IPS-NIHi11 (cell line): ENCODE data around the gene RPL11.
"Not testable (repeated sequence)": the region's sequence is repeated elsewhere in the genome, so short reads cannot be mapped to it uniquely, and the experiment has no call there.

Experiments
- DNase-seq: peaks from one replicate; pipeline ENCODE4 v3.0.0; 2012; ENCODE audit warnings: mixed read lengths, low spot score

RPL11 gene

DNA sequence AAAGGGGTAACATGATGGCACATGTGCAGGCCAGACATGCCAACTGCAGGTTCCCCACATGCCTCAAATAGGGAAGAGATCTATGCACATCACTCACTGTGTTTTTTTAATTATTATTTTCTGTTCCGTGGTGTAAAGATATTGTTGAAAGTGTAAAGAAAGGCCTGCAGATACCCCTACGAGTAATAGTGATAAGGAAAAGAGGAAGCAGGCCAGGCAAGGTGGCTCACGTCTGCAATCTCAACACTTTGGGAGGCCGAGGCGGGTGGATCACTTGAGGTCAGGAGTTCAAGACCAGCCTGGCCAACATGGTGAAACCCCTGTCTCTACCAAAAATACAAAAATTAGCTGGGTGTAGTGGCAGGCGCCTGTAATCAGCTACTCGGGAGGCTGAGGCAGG, 6.4 kb upstream of the RPL11 start:
- DNase-seq: not testable (repeated sequence)

DNA sequence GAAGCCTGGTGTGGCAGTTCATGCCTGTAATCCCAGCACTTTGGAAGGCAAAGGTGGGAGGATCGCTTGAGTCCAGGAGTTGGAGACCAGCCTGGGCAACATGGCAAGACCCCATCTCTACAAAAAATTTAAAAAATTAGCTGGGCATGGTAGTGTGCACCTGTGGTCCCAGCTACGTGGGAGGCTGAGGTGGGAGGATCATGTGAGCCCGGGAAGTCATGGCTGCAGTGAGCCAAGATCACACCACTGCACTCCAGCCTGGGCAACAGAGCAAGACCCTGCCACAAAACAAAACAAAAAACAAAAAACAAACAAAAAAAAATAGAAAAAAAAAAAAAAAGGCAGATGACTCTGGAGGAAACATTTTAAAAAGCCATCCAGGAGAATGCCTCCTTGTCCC, 3.9 kb upstream of the RPL11 start:
- DNase-seq: not testable (repeated sequence)

DNA sequence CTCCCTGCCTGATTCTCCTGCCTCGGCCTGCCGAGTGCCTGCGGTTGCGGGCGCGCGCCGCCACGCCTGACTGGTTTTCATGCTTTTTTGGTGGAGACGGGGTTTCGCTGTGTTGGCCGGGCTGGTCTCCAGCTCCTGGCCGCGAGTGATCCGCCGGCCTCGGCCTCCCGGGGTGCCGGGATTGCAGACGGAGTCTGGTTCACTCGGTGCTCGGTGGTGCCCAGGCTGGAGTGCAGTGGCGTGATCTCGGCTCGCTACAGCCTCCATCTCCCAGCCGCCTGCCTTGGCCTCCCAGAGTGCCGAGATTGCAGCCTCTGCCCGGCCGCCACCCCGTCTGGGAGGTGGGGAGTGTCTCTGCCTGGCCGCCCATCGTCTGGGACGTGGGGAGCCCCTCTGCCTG, 3.3 kb upstream of the RPL11 start:
- DNase-seq: not testable (repeated sequence)

DNA sequence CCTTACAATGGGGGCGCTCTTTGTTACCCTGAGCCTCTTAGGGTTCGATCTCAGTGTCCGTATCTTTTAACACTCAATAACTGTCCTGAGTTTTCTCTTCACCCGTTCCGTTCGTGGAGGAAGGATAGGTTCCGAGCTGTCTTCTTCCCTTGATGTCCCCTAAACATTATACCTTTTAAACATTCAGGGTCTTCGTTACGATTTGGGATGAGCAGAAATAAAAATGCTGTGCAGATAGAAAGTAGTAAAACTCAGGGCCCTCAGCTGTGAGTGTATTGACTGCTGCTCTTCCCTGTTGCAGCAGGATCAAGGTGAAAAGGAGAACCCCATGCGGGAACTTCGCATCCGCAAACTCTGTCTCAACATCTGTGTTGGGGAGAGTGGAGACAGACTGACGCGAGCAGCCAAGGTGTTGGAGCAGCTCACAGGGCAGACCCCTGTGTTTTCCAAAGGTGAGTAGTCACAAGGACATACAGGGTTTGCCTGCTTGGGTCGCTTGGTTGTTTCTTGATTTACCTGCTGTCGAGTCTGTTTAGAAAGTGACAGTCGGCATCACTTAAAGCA, 784 bp downstream of the RPL11 start:
- DNase-seq: no peak

DNA sequence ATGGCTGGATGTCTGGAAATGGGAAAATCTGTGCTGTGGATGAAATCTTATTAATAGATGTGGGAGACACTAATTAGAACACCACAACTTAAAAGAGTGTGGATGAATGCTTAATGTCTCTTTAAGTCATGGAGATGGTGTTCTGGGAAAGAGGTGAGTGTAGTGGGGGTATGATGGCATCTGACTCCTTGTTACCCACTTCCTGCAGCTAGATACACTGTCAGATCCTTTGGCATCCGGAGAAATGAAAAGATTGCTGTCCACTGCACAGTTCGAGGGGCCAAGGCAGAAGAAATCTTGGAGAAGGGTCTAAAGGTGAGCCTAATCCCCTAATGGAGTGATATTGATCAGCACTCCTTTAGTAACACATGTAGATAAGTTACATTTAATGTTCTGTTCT, 2.0 kb downstream of the RPL11 start:
- no peak for DNase-seq

DNA sequence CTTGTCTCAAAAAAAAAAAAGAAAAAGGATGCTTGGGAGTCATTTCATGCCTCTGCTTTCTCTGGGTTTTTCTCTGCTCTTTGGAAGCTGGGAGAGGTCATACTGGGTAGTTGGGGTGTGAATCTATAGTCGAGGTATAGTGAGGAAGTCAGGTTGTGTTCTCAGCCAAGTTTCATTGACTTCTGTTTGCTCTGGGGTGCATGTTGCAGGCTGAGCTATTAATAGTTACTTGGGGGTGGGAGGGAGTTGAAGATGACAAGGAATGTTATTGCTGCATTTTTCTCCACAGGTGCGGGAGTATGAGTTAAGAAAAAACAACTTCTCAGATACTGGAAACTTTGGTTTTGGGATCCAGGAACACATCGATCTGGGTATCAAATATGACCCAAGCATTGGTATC, 2.8 kb downstream of the RPL11 start:
- no peak for DNase-seq

DNA sequence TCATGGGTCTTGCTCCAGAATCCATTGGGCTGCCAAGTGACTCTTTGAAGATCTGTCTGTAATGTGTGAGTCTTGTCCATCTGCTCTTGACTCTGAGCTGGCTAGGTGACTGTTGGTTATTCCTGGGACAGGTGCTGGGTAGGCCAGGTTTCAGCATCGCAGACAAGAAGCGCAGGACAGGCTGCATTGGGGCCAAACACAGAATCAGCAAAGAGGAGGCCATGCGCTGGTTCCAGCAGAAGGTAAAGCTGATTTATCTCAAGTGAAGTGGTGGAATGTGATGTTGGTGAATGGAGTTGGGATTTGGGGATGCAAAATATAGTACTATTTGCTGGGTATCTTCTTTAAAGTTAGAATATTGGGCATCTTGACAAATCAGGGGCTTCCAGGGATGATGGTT, 4.1 kb downstream of the RPL11 start:
- DNase-seq: no peak

DNA sequence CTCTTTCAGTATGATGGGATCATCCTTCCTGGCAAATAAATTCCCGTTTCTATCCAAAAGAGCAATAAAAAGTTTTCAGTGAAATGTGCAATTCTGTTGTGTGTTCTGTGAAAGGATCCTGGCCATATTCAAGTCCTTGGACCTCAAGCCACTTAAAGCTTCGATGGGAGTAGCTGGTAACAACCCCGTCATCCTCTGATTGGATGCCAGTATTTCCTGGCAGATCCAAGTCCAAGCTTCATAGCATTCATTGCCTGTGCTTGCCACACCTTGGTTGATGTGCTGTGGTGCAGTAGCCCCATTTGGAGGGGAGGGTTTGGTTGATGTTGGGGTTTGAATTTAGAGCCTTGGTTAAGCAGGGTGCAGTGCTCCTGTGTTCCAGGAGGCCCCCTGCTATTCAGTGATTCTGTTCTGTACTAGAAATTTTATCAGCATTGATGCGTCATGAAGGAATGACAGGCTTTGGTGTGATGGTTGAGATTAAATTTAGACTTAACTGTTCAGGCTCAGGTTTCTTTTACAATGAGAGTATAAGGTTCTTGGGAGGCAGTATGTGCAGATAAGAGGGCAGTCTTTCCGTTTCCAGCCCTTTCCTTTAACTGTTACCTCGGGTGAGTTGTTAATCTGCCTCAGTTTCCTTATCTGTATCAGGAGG, 4.9 kb downstream of the RPL11 start:
- no peak for DNase-seq

DNA sequence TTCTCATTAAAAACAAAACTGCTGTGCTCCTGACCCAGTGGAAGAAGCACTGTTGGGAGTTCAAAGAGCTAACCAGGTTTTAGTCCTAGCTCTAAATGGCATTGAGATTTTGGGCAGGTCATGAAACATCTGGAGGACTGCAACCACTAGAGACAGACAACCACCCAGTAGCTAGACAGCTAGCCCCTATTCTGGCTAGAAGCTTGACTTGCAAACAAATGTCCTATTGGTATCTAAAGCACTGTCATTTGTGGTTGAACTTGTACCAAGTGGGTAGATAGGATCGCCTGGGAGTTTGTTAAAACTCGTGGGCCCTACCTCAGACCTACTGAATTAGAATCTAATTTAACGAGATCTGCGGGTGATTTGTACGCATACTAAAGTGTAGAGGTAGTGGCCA, 6.9 kb downstream of the RPL11 start:
- no peak for DNase-seq

DNA sequence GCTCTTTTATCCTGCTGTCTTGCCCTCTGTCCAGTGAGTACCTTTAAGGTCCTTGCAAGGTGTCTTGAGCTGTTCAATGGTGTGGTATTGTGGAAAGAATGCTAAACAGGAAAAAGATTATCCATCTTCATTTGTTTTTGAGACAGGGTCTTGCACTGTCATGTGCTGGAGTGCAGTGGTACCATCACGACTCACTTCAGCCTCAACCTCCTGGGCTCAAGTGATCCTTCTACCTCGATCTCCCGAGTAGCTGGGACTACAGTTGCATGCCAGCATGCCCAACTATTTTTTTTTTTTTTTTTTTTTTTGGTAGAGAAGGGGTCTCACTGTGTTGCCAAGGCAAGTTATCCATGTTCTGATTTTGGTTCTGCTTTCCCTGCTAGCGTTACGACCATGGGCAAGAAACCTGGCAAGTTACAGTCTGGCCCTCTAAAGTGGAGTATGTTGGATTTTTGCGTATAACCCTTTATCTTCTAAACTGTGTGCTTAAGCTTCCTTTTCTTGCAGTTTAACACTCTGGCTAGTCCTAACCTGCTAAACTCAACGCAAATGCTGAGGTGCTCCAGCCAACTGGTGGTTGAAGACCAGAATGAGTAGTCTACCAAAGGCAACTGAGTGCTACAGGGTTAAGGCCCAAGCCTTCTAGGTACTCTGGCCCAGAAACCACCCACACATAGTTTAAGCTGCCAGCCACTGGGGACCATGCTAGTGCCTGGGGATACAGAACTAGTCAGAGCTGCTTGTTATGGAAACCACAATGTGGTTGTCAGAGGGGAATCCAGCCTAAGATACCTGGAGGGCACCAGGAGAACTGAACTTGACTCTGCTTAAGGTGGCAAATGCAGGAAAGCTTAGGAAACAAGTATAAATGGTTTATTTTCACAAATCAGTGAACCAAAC, 7.9 kb downstream of the RPL11 start:
- no peak for DNase-seq

DNA sequence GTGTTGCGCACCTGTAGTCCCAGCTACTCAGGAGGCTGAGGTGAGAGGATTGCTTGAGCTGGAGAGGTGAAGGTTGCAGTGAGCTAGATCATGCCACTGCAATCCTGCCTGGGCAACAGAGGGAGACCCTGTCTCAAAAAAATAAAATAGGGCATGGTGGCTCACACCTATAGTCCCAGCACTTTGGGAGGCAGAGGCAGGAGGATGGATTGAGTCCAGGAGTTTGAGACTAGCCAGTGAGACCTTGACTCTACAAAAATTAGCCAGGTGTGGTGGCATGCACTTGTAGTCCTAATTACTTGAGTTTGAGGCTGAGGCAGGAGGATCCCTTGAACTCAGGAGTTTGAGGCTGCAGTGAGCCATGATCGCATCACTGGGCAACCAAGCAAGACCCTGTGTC, 9.7 kb downstream of the RPL11 start:
- no peak for DNase-seq

DNA sequence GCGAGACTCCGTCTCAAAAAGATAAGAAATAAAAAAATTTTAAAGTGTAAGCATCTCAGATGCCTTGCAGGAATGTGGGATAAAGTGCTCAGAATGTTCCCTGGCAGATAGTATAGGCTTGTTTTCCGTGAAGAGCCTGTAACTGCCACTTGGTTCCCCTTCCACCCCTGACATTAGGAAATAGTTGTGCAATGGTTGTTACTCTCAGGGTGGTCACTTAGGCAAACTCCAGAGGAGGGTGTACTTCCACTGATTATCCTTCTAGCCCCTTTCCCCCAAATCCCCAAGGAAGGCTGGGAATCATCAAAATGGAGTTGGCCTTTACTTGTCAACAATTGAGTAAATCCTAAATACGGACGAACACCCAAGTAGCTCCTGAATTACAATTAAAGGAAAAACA, 10.4 kb downstream of the RPL11 start:
- DNase-seq: no peak

DNA sequence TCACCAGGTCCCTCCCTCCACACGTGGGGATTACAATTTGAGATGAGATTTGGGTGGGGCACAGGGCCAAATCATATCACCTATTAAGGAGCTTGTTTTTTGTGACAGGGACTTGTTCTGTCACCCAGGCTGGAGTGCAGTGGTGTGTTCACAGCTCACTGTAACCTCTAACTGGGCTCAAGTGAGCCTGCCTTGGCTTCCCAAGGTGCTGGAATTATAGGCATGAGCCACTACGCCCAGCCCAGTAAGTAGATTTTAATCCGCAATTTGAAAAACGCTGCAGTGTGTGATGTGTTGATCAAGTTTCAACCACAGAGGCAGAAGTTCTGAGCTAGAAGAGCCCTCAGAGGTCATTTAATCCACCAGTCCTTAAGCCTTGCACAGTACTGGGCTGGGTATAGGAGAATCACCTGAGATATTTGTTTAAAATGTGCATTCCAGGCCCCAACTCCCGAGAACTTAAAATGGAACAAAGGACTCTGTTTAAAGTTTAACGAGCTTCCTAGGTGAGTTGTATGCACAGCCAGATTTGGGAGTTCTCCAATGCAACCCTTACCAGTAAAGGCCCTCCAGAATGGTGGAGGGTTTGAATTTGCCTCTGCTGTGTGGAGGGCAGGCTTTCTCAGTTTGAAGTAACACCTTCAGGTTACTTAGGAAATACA, 13.4 kb downstream of the RPL11 start:
- no peak for DNase-seq

DNA sequence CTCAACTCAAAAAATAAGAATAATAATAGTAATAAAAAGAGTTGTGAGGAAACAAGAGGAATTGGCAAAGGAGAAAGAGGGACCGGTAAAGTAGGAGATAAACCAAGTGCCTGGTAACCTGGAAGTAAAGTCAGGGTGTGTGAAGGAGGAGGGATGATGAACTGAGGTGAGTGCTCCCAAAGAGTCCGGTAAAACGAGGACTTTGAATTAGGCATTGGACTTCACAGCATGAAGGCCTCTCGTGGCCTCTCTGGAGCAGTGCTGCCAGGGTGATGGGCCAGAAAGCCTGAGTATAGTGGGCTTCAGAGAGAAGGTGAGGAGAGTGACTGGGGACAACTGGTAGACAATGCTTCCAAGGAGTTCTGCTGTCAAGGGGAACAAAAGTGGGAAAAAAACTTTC, 17.6 kb downstream of the RPL11 start:
- DNase-seq: no peak

DNA sequence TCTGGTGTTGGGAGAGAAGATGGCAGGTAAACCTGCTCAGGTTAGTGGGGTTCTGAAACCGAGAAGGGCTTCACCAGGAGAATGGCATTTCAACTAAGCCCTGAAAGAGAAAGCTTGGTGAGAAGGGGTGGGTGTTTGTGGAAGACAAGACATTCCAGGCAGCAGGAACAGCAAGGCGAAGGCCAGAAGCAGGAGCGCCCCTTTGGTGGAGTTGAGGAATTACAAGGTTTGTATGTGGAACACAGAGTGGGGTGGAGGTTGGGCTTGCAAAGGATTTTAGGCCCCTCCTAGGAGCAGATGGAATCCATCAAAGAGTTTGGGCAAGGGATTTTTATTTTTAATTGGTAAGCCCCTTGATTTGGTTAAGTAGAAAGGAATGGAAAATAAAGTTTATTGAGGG, 26.9 kb downstream of the RPL11 start:
- DNase-seq: peak; percentile 83

DNA sequence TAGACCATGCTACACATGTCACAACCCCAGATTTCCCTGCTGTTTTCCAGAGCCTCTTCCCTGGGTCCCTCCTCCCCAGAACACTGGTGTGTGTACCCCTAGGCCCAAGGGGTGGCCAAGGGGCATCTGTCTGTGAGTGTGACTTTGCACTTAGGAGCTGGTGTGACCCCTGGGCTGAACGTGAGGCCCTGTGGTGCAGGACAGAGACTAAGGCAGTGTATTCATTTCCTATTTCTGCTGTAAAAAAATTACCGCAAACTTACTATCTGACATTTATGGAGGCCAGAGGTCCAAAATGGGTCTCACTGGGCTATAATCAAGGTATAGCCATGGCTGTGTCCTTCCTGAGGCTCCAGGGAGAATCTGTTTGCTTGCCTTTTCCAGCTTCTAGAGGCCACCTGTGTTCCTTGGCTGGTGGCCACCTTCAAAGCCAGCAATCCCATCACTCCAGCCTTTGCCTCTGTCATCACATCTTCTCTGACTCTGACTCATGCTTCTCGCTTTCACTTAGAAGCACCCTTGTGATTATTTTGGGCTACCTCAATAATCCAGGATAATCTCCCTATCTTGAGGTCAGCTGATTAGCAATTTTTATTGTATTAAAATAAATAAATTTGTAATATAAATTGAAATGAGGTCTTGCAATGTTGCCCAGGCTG, 27.7 kb downstream of the RPL11 start:
- DNase-seq: no peak

DNA sequence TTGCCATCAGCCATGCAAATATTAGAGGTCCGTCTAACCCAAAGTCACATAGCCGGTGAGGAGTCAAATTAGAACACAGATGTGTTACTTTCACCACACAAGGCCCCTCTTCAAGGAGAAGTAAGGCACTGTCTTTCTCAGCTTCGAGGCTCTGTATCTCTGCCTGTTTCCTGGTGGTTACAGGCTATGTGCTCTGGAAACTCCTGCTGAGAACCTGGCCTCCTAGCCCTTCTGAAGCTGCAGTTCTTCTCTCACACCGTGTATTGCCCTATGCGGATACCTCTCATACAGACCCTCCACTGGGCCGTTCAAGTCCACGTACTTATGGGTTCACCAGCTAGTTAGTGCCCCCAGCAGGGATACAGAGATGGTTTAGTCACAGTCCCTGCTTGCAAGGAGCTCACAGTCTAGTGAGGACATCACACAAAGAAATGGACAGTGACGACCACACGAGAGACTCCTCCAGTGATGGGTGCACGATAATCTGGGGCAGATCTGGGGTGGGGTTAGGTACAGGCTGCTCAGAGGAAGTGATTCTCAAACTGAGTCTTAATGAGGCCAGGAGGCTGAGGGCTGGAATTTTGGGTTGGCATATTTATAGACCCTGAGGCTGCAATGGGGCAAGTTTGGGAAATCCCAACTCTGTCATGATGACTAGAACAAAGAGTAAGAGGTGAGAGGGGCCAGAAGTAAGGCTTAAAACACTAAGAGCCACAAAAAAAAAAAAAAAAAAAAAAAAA, 28.8 kb downstream of the RPL11 start:
- DNase-seq: no peak

DNA sequence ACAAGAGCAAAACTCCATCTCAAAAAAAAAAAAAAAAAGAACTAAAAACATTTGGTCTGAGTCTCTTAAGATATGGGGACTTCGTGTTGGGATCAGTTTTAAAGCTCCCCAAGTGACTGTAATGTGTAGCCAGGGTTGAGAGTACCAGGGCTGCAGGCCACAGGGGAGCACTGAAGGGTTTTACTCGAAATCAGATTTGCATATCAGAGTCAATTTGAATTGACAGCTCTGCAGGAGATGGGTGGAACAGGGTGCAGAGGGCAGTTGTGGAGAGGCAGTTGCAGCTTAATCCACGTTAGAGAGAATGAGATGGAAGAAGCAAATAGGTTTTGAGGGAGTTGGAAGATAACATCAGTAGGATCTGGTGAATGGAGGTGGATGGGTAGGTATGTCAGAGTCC, 31.0 kb downstream of the RPL11 start:
- DNase-seq: no peak

DNA sequence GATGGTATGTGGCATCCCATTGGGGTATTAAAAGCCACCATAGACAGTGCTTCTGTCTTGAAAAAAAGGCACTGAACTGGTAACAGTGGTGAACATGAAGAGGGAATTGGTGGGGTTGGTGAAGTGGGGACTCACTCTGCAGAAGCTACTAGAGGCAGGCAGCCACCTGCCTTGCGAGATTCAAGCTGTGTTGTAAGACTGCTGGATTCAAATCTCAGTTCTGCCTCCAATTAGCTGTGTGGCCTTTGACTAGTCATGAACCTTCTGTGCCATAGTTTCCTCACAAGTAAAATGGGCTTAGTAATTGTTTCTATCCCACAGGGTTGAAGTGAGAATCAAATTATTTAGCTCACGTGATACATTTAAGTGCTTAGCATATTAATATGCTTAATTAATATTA, 35.1 kb downstream of the RPL11 start:
- DNase-seq: no peak

DNA sequence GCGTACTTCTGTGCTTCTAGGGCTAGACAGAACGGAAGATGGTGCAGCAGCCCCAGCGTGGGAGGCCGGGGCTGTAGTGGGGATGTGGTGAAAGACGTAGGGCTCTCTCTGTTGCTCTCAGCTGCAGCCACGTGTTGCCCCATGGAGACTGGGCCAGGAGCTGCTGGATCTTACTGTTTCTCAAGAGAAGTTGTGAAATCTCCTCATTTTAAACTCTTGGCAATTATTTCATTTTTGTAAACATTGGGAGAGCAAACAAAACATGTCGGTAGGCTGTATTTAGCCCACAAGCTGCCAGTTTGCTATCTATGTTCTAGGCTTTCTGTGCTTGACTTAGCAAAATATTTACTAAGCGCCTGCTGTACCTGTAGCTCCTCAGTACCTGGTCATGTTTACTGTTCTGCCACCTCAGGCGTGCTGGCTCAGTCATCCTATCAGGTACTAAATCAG, 35.8 kb downstream of the RPL11 start:
- no peak for DNase-seq
